Activated CD8-positive, alpha-beta T cell treated with anti-CD3 and anti-CD28 coated beads, Interleukin-2, amount 10 ng/mL, durations not matched to agents 7 days and 5 days (primary cell): ENCODE results near the gene PREPL. TPM values are rescaled to one million over a fixed set of nuclear protein-coding genes. Genes with fewer than 3 reads are reported as not detected.

Source experiments
- ATAC-seq: fragments of 150-1000 bp; cut with Tn5 transposase; one replicate; pipeline ENCODE4 v1.10.0; 2021; ENCODE audit warnings: moderate library complexity
- CTCF ChIA-PET: fragments of 350-600 bp; sonication (Branson Sonifier 250); formaldehyde crosslinking; loops from one replicate; lab custom pipeline; 2021; ENCODE audit warnings: antibody characterized with exemption; lab: Charles Lee
- POLR2A ChIA-PET: fragments of 350-600 bp; sonication (Branson Sonifier 250); formaldehyde crosslinking; loops from one replicate; lab custom pipeline; 2021; ENCODE audit warnings: antibody characterized with exemption; lab: Charles Lee
- DNase-seq: peaks from one replicate; pipeline ENCODE4 v3.0.0-alpha.2; 2020
- H3K27ac Mint-ChIP-seq: one replicate; pipeline ENCODE4 v1.8.0; 2021; ENCODE audit warnings: mild to moderate bottlenecking, mixed read lengths
- H3K27me3 Mint-ChIP-seq: one replicate; pipeline ENCODE4 v1.8.0; 2021; ENCODE audit warnings: low read depth, mixed read lengths
- H3K36me3 Mint-ChIP-seq: one replicate; pipeline ENCODE4 v1.8.0; 2021; ENCODE audit warnings: low read depth, mixed read lengths
- H3K4me1 Mint-ChIP-seq: one replicate; pipeline ENCODE4 v1.8.0; 2021; ENCODE audit warnings: low read depth, mixed read lengths
- H3K4me3 Mint-ChIP-seq: one replicate; pipeline ENCODE4 v1.8.0; 2021; ENCODE audit warnings: mild to moderate bottlenecking, mixed read lengths
- H3K9me3 Mint-ChIP-seq: one replicate; pipeline ENCODE4 v1.8.0; 2022; ENCODE audit warnings: mixed read lengths; ENCODE audit not compliant: insufficient read depth
- total RNA-seq, 2 experiments: library from RNA; stranded (reverse); gene quantifications; one replicate each; pipeline ENCODE4 v1.2.3, GENCODE V29; 2021

The PREPL gene
- total RNA-seq, 2 experiments from 2014 or later: 19.5 to 21.0 TPM

DNA sequence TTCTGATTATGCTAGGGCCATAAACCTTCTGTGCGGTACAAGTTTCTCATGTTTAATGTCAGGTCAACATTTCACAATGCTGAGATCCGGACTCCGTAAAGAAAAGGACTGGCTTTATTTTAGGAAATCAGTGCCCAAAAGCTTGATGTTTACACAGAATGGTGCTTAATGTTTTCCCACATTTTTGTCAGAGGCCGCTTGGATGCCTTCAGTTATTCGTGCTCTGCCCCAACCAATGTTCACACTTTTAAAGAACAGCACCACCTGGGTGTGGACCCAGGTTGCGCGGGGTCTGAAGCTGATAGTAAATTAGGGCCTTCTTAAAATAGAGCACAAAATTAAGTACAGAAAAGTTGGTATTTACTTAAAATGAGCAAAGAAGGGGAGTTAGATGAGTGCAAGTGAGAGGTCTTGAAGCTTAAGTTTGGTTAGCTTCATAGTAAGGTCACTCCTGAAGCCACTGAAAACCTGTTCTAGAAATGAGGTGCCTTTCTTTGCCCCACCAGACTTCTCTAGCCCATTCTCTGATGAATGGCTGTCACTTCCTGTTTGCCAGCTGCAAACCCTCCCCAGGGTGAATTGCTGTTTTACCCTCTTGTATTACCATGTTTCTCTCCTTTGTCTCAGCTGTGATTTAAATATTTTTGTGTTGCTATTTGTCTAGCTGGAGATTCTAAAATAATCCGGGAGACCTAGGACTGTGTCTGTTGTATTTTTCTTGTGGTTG, 65.5 kb downstream of the PREPL start:
- H3K27me3 Mint-ChIP-seq: peaks cover 9% of the 10 kb centered on the region
- ATAC-seq: no peak
- H3K9me3 Mint-ChIP-seq: no peaks in the 10 kb centered on the region
- no peak overlapping the region for H3K27ac Mint-ChIP-seq
- POLR2A ChIA-PET: no interaction called here
- DNase-seq: no peak
- H3K4me1 Mint-ChIP-seq: peaks cover 10% of the 10 kb centered on the region
- H3K36me3 Mint-ChIP-seq: no peaks in the 10 kb centered on the region
- no peak overlapping the region for H3K4me3 Mint-ChIP-seq
- CTCF ChIA-PET: interaction anchor here (0.9 to 2.0 kb wide), 6 partner anchors 10 to 252 kb away, joined by 3 to 11 read pairs (median 4); no protein-coding TSS in a partner anchor

DNA sequence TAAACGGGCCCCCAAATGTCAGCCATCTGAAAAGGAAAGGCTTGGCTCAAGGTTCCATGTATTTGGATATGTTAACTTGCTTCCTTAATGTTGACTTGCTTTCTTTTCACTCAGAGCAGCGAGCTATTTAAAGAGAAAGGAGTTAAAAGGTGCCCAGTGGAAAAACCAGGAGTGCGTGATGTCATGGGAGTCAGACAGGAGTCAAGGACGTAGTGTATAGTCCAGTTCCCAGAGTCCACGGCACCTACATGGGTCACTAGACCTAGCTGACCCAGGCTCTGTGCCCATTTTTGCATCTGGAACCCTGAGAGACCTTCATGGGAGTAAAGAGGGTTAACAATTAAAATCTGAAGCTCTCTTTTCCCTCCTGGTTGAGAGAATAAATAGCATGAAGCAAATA, 66.2 kb downstream of the PREPL start:
- H3K36me3 Mint-ChIP-seq: no peaks in the 10 kb centered on the region
- ATAC-seq: no peak
- H3K9me3 Mint-ChIP-seq: no peaks in the 10 kb centered on the region
- H3K27ac Mint-ChIP-seq: no peak overlapping the region
- H3K4me3 Mint-ChIP-seq: no peak overlapping the region
- H3K4me1 Mint-ChIP-seq: peaks cover 10% of the 10 kb centered on the region
- DNase-seq: no peak
- peaks cover 7% of the 10 kb centered on the region for H3K27me3 Mint-ChIP-seq
- ChIA-PET CTCF (interaction anchor here (0.9 to 2.0 kb wide), 4 partner anchors 23 to 251 kb away, joined by 3 to 11 read pairs (median 4); no protein-coding TSS in a partner anchor), POLR2A (no interaction called here)

DNA sequence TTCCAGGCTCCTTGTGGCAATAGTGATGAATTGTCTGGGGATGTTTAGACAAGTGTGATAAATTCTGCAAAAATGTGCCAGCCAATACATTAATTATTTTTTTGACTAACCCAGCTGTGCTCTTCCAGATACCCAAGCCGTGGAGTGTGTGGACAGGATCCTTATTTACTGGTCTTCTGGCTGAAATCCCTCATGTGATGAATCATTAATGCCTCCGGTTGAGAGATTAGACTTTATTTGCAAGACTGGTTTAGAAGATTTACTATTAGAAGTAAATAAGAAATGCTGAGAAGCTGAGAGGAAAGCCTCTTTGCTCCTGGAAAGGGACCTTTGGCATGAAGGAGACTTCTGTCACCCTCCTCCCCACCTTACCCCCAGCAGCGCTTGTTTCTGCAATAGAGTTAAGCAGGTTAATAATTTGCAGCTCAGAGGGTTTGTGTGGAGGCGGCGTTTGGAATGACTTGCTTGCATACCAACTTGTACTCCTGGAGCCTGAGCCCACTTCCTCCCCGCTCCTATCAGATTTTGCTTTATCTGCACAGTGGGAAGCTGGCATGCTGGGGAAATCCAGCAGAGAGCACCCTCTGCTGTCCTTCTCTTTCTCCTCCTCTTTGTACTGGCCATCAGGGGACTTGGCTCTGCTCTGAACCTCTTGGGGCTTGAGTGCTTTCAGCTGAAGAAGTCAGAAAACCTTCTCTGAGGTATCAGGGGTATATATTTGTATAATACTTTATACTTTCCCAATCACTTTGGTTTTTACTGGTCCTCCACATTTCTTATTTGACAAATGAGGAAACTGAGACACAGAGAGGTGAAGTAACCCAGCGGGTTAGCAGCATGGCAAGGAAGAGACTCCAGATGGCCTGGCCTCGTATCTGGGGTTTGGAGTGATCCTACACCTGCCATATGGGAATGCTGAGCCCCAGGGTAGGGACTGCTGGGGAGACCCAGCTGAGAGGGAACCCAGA, 69.7 kb downstream of the PREPL start:
- H3K27me3 Mint-ChIP-seq: peaks cover 5% of the 10 kb centered on the region
- no peak overlapping the region for H3K27ac Mint-ChIP-seq
- ChIA-PET POLR2A (interaction anchor here (0.5 kb wide), 1 partner anchor 219 kb away, joined by 3 read pairs; no protein-coding TSS in a partner anchor), CTCF (interaction anchor here (0.9 to 1.4 kb wide), 3 partner anchors 10 to 203 kb away, joined by 3 read pairs; no protein-coding TSS in a partner anchor)
- no peaks in the 10 kb centered on the region for H3K36me3 Mint-ChIP-seq
- ATAC-seq: no peak
- DNase-seq: no peak
- H3K9me3 Mint-ChIP-seq: no peaks in the 10 kb centered on the region
- peaks cover 7% of the 10 kb centered on the region for H3K4me1 Mint-ChIP-seq
- H3K4me3 Mint-ChIP-seq: no peak overlapping the region

DNA sequence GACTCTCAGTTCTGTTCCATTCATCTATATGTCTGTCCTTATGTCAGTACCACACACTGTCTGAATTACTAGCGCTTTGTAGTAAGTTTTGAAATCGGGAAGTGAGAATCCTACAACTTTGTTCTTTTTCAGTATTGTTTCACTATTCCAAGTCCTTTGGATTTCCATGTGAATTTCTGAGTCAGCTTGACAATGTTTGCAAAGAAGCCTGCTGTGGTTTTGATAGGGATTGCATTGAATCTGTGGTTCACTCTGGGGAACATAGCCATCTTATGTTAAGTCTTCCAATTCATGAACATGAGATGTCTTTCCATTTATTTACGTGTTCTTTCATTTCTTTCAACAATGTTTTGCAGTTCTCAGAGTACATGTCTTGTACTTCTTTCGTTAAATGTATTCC, 71.0 kb downstream of the PREPL start:
- no peaks in the 10 kb centered on the region for H3K4me1 Mint-ChIP-seq
- CTCF ChIA-PET: interaction anchor here (1.1 kb wide), 1 partner anchor 14 kb away, joined by 3 read pairs; no protein-coding TSS in a partner anchor
- ATAC-seq (no peak), DNase-seq (no peak)
- H3K36me3 Mint-ChIP-seq: no peaks in the 10 kb centered on the region
- POLR2A ChIA-PET: no interaction called here
- no peak overlapping the region for H3K27ac Mint-ChIP-seq
- H3K9me3 Mint-ChIP-seq: no peaks in the 10 kb centered on the region
- no peak overlapping the region for H3K4me3 Mint-ChIP-seq
- peaks cover 5% of the 10 kb centered on the region for H3K27me3 Mint-ChIP-seq

DNA sequence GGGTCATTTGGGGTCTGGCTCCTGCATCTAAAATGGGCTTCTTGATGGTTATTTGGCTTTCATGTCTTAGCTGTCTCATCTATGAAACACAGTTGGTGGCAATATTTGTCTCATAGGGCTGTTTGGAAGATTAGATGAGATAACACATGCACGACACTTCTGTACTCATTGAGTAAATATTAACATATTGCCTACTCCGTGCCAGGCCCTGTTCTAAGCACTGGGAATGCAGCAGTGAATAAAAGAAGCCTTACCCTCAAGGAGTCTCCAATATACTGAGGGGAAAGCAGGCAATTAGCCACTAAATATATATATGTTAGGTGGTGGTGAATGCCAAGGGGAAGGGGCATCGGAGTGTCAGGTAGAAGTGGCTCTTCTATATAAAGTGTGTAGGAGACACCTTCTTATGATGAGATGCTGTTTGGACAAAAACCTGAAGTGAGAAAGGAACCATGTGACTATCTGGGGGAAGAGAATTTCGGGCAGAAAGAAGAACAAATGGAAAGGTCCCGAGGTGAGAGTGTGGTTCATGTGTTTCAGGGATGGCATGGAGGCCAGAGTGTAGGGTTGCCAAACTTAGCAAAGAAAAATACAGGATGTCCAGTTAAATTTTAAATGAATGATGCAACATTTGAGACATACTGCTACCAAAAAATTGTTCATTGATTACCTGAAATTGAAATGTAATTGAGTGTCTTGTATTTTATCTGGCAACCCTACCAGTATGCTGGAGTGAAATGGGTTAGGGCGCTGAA, 74.2 kb downstream of the PREPL start:
- peaks cover 8% of the 10 kb centered on the region for H3K27me3 Mint-ChIP-seq
- CTCF ChIA-PET: interaction anchor here (1.1 to 1.6 kb wide), 2 partner anchors 43 to 192 kb away, joined by 3 to 4 read pairs; no protein-coding TSS in a partner anchor
- no peak overlapping the region for H3K27ac Mint-ChIP-seq
- H3K36me3 Mint-ChIP-seq: no peaks in the 10 kb centered on the region
- H3K4me1 Mint-ChIP-seq: no peaks in the 10 kb centered on the region
- POLR2A ChIA-PET: no interaction called here
- DNase-seq (no peak), ATAC-seq (no peak)
- no peak overlapping the region for H3K4me3 Mint-ChIP-seq
- no peaks in the 10 kb centered on the region for H3K9me3 Mint-ChIP-seq

DNA sequence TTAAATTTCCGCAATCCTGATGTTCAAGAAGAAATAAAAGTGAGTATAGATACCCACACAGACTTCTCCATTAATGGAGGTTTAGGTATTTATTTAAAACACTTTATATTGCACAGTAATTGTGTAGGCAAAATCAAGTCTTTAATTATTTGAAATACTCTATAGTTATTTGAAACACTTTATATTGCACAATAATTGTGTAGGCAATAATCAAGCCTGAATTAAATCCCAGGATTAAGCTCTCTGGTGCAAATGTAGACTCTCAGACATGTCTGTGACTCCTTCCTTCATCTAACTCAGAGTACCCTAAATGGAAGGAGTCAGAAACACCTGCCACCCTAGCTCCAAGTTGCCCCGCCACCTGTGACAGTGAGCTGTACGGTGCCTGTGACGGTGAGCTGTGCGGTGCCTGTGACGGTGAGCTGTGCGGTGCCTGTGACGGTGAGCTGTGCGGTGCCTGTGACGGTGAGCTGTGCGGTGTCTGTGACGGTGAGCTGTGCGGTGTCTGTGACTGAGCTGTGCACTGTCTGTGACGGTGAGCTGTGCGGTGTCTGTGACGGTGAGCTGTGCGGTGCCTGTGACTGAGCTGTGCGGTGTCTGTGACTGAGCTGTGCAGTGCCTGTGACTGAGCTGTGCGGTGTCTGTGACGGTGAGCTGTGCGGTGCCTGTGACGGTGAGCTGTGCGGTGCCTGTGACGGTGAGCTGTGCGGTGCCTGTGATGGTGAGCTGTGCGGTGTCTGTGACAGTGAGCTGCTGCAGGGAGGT, 75.0 kb downstream of the PREPL start:
- Mint-ChIP-seq H3K27ac (no peak overlapping the region), H3K4me3 (no peak overlapping the region), H3K27me3 (peaks cover 8% of the 10 kb centered on the region), H3K9me3 (no peaks in the 10 kb centered on the region), H3K36me3 (no peaks in the 10 kb centered on the region), H3K4me1 (no peaks in the 10 kb centered on the region)
- CTCF ChIA-PET: interaction anchor here (1.0 to 1.6 kb wide), 3 partner anchors 10 to 193 kb away, joined by 3 to 4 read pairs (median 4); no protein-coding TSS in a partner anchor
- DNase-seq (no peak), ATAC-seq (no peak)
- POLR2A ChIA-PET: no interaction called here

DNA sequence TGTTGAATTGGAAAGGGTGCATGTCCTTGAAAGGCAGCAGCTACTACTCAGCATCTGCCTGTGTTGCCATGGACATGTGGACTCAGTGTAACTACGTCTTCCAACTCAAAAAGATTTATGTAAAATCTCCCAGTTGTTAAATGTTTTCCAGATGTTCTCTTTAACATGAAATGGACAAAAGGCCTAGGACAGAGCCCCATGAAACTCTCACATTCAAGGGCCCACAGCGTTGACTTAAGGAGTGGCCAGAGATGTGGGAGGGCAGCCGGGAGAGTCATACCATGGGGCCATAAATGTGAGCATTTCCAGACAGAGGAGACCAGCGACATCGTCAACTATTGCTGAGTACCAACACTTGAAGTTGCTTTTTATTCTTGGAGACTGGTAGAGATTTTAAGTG, 76.1 kb downstream of the PREPL start:
- Mint-ChIP-seq H3K27ac (no peak overlapping the region), H3K4me3 (no peak overlapping the region), H3K36me3 (no peaks in the 10 kb centered on the region), H3K4me1 (no peaks in the 10 kb centered on the region), H3K27me3 (peaks cover 5% of the 10 kb centered on the region), H3K9me3 (no peaks in the 10 kb centered on the region)
- DNase-seq (no peak), ATAC-seq (no peak)
- ChIA-PET POLR2A (no interaction called here), CTCF (no interaction called here)

DNA sequence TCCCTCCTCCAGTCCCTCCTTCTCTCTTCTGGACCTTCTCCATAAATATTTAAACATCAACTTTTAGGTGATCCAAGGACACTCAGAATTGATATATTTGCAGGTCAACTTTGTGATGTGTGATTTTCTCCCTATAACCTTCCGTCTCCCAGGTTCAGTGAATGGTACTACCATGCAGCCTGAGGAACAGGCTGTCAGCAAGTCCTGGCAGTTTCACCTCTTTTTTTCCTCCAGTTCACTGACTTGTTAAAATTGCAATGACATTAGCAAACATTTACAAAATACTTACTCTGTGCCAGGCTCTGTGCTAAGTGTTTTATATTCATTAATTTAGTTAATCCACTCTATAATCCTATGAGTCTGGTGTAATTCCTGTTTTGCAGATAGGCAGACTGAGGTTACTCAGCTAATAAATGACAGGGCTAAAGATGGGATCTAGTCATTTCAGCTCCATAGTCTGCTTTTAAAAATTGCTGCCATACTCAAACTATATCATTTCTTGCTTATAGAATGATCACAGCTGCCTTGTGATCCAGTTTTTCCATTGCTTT, 78.1 kb downstream of the PREPL start:
- ChIA-PET CTCF (no interaction called here), POLR2A (no interaction called here)
- Mint-ChIP-seq H3K9me3 (no peaks in the 10 kb centered on the region), H3K4me1 (no peaks in the 10 kb centered on the region), H3K27ac (no peak overlapping the region), H3K27me3 (peaks cover 5% of the 10 kb centered on the region), H3K4me3 (no peak overlapping the region), H3K36me3 (no peaks in the 10 kb centered on the region)
- ATAC-seq (no peak), DNase-seq (no peak)

DNA sequence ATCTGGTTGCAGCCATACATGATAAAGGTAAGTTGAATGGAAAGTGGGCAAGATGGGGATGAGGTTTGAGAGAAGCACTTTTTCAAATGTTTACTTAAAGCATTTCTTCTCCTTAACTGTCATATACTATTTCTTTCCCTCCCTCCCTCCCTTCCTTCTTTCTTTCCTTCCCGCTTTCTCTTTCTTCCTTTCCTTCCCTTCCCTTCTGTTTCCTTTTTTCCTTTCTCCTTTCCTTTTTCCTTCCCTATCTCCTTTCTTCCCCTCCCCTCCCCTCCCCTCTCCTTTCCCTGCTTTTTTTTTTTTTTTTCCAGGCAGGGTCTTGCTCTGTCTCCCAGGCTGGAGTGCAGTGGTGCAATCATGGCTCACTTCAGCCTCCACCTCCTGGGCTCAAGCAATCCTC, 80.4 kb downstream of the PREPL start:
- ChIA-PET CTCF (no interaction called here), POLR2A (no interaction called here)
- Mint-ChIP-seq H3K9me3 (no peaks in the 10 kb centered on the region), H3K27ac (no peak overlapping the region), H3K36me3 (no peaks in the 10 kb centered on the region), H3K4me1 (no peaks in the 10 kb centered on the region), H3K27me3 (peaks cover 3% of the 10 kb centered on the region), H3K4me3 (no peak overlapping the region)
- ATAC-seq (no peak), DNase-seq (no peak)

DNA sequence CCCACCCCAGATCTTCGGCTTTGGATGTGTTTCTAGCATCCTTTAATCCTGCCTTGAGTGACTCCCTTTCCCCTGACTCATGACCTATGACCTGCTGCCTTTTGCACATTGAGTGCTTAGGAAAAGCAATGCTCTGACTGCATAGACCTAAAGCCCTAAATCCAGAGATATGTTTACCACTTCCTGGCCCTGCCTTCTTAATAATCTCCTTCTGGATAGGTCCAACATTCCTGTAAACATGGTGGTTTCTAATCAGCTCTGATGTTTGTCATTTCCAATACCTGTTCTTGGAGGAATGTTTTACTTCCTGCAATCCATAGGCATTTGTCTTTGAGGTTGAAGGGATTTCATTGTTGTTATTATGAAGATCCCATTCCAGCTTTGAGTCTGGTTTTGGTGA, 83.8 kb downstream of the PREPL start:
- no peaks in the 10 kb centered on the region for H3K36me3 Mint-ChIP-seq
- H3K9me3 Mint-ChIP-seq: no peaks in the 10 kb centered on the region
- CTCF ChIA-PET: no interaction called here
- no peak overlapping the region for H3K4me3 Mint-ChIP-seq
- DNase-seq: no peak
- H3K4me1 Mint-ChIP-seq: no peaks in the 10 kb centered on the region
- no peak for ATAC-seq
- no peak overlapping the region for H3K27ac Mint-ChIP-seq
- POLR2A ChIA-PET: no interaction called here
- peaks cover 3% of the 10 kb centered on the region for H3K27me3 Mint-ChIP-seq
